ENCODE data around the gene ACSM5. TPM values are rescaled to one million over a fixed set of nuclear protein-coding genes. Genes with fewer than 3 reads are reported as not detected.
"Not testable (repeated sequence)": the region's sequence is repeated elsewhere in the genome, so short reads cannot be mapped to it uniquely, and the experiment has no call there.

The ACSM5 gene
- total and polyA plus RNA-seq, 4 experiments from 2014 or later, result not detected

DNA sequence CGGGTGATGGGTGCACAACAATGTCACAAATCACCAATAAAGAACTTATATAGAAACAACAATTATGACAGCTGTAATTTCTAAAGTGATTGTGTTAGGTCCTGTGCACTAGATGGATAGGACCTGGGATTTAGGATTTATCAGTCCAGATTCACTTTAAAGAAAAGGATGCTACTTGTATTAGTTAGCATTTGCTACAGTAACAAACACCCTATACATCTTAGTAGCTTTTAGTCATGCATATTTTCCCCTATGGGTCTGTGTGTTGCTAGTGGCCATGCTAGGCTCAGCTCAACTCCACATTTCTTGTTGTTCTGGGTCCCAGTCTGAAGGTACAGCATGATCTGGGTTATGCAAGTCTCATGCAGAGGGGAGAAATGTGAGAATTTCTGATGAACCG is 49.9 kb downstream of the ACSM5 start:
- H3K9me3 Mint-ChIP-seq; H3K27me3 ChIP-seq (ENCODE audit: insufficient read depth, low read length); H3K27ac ChIP-seq (ENCODE audit: low read depth, low read length); CTCF ChIA-PET (ENCODE audit: partially characterized antibody); DNase-seq; H3K9me3 ChIP-seq (ENCODE audit: control insufficient read depth in 1 of 2, low read length in 2 of 2); H3K36me3 ChIP-seq (ENCODE audit: insufficient read depth, low read length); H3K4me3 Mint-ChIP-seq; H3K4me1 Mint-ChIP-seq; H3K27ac Mint-ChIP-seq; H3K36me3 Mint-ChIP-seq; POLR2A ChIA-PET (ENCODE audit: partially characterized antibody); H3K27me3 Mint-ChIP-seq; intact Hi-C loops (cut with micrococcal nuclease); H3K4me1 ChIP-seq (ENCODE audit: insufficient read depth, low read length); H3K4me3 ChIP-seq (ENCODE audit: low read length in 2 of 2): not testable (repeated sequence)

DNA sequence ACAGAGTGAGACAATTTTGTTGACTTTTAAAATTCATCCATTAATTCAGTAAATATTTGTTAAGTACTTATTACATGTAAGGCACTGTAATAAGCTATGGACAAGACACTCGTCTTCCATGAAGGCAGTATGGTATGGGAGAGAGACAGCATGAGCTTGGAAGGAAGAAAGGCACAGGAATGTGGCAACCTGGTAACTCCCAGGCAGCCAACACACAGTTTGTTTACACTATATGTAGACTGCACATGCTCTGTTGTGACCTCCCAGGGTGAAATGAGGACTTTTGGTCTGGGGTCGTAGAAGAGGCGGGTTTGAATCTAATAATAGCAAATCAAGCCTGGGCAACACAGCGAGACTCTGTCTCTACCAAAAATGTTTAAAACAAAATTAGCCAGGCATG is 51.0 kb downstream of the ACSM5 start:
- H3K27me3 ChIP-seq (ENCODE audit: insufficient read depth, low read length); H3K4me1 ChIP-seq (ENCODE audit: insufficient read depth, low read length); H3K27ac ChIP-seq (ENCODE audit: low read depth, low read length); H3K9me3 ChIP-seq (ENCODE audit: control insufficient read depth in 1 of 2, low read length in 2 of 2); DNase-seq; POLR2A ChIA-PET (ENCODE audit: partially characterized antibody); H3K36me3 Mint-ChIP-seq; intact Hi-C loops (cut with micrococcal nuclease); H3K4me3 Mint-ChIP-seq; H3K4me3 ChIP-seq (ENCODE audit: low read length in 2 of 2); CTCF ChIA-PET (ENCODE audit: partially characterized antibody); H3K9me3 Mint-ChIP-seq; H3K27me3 Mint-ChIP-seq; H3K4me1 Mint-ChIP-seq; H3K36me3 ChIP-seq (ENCODE audit: insufficient read depth, low read length); H3K27ac Mint-ChIP-seq: not testable (repeated sequence)

DNA sequence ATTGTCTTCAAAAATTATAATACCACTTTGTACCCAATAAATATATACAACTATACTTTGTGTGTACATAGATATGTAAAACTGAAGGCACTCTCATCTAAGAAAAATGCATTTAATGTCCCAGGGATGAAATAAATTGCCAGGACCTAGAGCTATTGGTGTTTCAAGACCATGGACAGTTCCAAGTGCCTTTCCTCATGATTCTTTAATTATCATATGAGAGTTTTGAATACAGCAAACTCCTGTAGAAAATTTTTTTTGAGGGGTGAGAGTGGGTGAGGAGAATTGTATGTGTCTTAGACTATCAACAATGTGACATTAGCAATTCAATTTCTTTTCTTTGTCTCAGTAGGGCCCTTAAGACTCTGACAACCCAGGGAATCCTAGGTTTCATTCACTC is 59.6 kb downstream of the ACSM5 start:
- H3K27me3 Mint-ChIP-seq; CTCF ChIA-PET (ENCODE audit: partially characterized antibody); POLR2A ChIA-PET (ENCODE audit: partially characterized antibody): not testable (repeated sequence)

DNA sequence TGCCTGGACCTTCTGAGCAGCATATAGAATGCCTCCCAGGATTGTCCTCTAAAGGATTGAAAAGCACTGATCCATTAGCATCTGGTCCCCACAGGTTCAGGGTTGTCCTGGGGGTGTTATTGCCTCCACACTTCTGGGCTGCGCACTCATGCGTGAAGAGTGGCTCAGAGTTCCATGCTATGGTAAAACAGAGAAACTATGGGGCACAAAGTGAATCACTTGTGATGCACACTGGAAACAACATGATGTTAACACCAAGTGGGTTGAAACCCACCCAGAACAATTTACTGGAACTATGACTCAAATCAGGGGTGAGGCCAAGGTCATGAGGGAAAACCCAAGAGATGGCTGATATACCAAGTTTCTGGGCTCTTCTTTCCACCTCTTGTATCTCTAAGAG is 60.6 kb downstream of the ACSM5 start:
- H3K27ac ChIP-seq (ENCODE audit: low read depth, low read length); H3K4me3 ChIP-seq (ENCODE audit: low read length in 2 of 2); H3K4me1 ChIP-seq (ENCODE audit: insufficient read depth, low read length); H3K36me3 Mint-ChIP-seq; POLR2A ChIA-PET (ENCODE audit: partially characterized antibody); H3K4me1 Mint-ChIP-seq; H3K36me3 ChIP-seq (ENCODE audit: insufficient read depth, low read length); DNase-seq; H3K27me3 Mint-ChIP-seq; H3K27me3 ChIP-seq (ENCODE audit: insufficient read depth, low read length); CTCF ChIA-PET (ENCODE audit: partially characterized antibody); H3K4me3 Mint-ChIP-seq; H3K9me3 ChIP-seq (ENCODE audit: control insufficient read depth in 1 of 2, low read length in 2 of 2); H3K27ac Mint-ChIP-seq; intact Hi-C loops (cut with micrococcal nuclease): not testable (repeated sequence)
- H3K9me3 Mint-ChIP-seq, result peaks cover 0 to 19% (median 4%) of the 10 kb centered on the region in 8 donors

More for the DNA sequence above, 59.6 kb downstream of the ACSM5 start:
- H3K4me1 ChIP-seq (ENCODE audit: insufficient read depth, low read length); H3K9me3 ChIP-seq (ENCODE audit: control insufficient read depth in 1 of 2, low read length in 2 of 2); DNase-seq; H3K27me3 ChIP-seq (ENCODE audit: insufficient read depth, low read length); H3K4me1 Mint-ChIP-seq; intact Hi-C loops (cut with micrococcal nuclease); H3K36me3 ChIP-seq (ENCODE audit: insufficient read depth, low read length); H3K4me3 ChIP-seq (ENCODE audit: low read length in 2 of 2); H3K4me3 Mint-ChIP-seq; H3K27ac Mint-ChIP-seq; H3K27ac ChIP-seq (ENCODE audit: low read depth, low read length); H3K36me3 Mint-ChIP-seq: not testable (repeated sequence)
- peaks cover 0 to 13% (median 5%) of the 10 kb centered on the region in 8 donors for H3K9me3 Mint-ChIP-seq

DNA sequence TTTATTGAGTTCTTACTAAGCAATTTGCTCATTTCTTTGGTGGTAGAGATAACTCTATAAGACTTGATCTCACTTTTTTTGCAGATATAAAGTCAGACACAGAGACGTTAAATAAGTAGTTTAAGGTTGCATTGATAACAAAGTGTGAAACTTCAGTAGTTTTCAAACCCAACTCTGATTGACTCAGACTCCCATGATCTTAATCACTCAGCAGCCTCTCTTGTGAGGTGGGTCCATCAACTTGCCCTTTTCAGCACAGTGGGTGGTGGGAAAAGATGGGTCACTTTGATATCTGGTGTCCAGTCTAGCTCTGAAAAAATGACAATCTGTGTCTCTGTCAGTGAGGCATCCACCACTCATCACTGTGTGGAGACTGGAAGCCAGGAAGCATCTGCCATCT is 61.4 kb downstream of the ACSM5 start:
- H3K4me3 Mint-ChIP-seq; H3K4me1 Mint-ChIP-seq; H3K9me3 ChIP-seq (ENCODE audit: control insufficient read depth in 1 of 2, low read length in 2 of 2); intact Hi-C loops (cut with micrococcal nuclease); H3K36me3 ChIP-seq (ENCODE audit: insufficient read depth, low read length); H3K4me3 ChIP-seq (ENCODE audit: low read length in 2 of 2); H3K27ac Mint-ChIP-seq; POLR2A ChIA-PET (ENCODE audit: partially characterized antibody); H3K27me3 ChIP-seq (ENCODE audit: insufficient read depth, low read length); DNase-seq; H3K4me1 ChIP-seq (ENCODE audit: insufficient read depth, low read length); H3K27me3 Mint-ChIP-seq; H3K27ac ChIP-seq (ENCODE audit: low read depth, low read length); CTCF ChIA-PET (ENCODE audit: partially characterized antibody); H3K36me3 Mint-ChIP-seq: not testable (repeated sequence)
- H3K9me3 Mint-ChIP-seq, result peaks cover 0 to 19% (median 4%) of the 10 kb centered on the region in 8 donors

DNA sequence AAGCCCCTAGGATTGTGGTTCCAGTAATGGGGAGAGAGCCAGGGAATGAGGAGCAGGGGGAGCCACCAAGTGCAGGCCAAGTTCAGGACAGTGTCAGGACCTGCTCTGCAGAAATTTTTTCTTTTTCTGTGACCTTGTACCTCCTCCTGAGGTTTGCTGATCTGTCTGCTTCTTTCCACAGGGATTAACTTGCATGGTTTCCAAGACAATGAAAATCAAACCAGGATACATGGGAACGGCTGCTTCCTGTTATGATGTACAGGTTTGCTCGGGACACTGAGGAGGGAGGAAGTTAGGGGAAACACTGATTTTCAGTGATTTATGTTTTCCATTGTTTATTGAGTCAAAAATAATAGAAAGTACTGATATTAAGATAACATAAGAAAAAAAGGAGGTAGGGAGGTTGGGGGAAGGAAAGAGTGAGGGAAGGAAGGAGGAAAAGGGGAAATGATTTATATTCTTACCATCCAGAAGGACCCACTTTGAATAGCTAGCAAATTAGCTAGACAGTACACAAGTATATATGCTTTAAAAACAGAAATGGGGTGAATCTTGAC is 67.9 kb downstream of the ACSM5 start:
- H3K4me3 ChIP-seq (ENCODE audit: low read length in 2 of 2); H3K9me3 ChIP-seq (ENCODE audit: control insufficient read depth in 1 of 2, low read length in 2 of 2); POLR2A ChIA-PET (ENCODE audit: partially characterized antibody); H3K27ac ChIP-seq (ENCODE audit: low read depth, low read length); H3K27me3 Mint-ChIP-seq; CTCF ChIA-PET (ENCODE audit: partially characterized antibody); DNase-seq; H3K36me3 ChIP-seq (ENCODE audit: insufficient read depth, low read length); H3K36me3 Mint-ChIP-seq; H3K27ac Mint-ChIP-seq; intact Hi-C loops (cut with micrococcal nuclease); H3K4me3 Mint-ChIP-seq; H3K27me3 ChIP-seq (ENCODE audit: insufficient read depth, low read length); H3K4me1 Mint-ChIP-seq; H3K4me1 ChIP-seq (ENCODE audit: insufficient read depth, low read length): not testable (repeated sequence)
- H3K9me3 Mint-ChIP-seq, result peaks cover 0 to 12% (median 0%) of the 10 kb centered on the region in 8 donors

DNA sequence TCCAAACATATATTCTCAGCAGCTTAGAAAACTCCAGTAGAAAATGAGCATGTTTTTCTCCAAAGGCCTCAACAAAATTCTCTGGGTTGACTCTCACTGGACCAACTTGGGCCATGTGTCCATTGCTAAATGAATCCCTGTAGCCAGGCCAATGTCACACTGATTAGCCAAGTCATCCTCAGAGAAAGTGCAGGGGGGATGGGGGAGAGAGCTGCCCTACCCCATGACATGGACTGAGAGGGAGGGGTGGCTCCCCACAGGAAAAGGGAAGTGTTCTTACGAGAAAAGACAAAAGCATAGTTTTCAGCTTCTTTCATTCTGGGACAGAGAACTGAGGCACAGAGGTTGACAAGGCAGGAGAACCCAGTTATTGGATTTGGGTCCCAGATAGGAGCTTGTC is 74.7 kb downstream of the ACSM5 start:
- H3K27me3 ChIP-seq (ENCODE audit: insufficient read depth, low read length); CTCF ChIA-PET (ENCODE audit: partially characterized antibody); POLR2A ChIA-PET (ENCODE audit: partially characterized antibody); H3K4me1 Mint-ChIP-seq; H3K36me3 Mint-ChIP-seq; H3K27ac ChIP-seq (ENCODE audit: low read depth, low read length); H3K27me3 Mint-ChIP-seq; H3K4me3 ChIP-seq (ENCODE audit: low read length in 2 of 2); intact Hi-C loops (cut with micrococcal nuclease); H3K4me1 ChIP-seq (ENCODE audit: insufficient read depth, low read length); H3K36me3 ChIP-seq (ENCODE audit: insufficient read depth, low read length); H3K9me3 ChIP-seq (ENCODE audit: control insufficient read depth in 1 of 2, low read length in 2 of 2); H3K9me3 Mint-ChIP-seq; H3K27ac Mint-ChIP-seq; H3K4me3 Mint-ChIP-seq; DNase-seq: not testable (repeated sequence)

DNA sequence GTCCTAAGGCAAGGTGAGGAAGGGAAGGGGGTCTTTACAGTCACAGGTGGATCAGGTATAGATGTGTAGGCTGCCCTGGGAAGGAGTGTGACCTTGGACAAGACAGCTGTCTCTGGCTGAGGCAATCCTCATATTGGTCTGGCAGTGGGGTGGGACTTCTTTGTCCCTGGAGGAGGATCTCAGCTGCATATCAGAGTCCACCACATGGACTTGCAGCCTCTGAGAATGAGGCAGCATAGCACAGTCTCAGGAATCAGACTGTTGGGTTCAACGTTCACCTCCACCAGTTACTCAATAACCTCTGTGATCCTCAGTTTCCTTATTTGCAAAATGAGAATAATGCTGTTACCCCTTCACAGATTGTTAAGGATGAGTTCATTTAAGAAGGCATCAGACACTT is 75.4 kb downstream of the ACSM5 start:
- H3K9me3 Mint-ChIP-seq, result peaks cover 0 to 3% (median 0%) of the 10 kb centered on the region in 8 donors
- Histone ChIP-seq H3K9me3 (ENCODE audit: control insufficient read depth in 1 of 2, low read length in 2 of 2) (no peaks in the 10 kb centered on the region), H3K27me3 (ENCODE audit: insufficient read depth, low read length) (no peaks in the 10 kb centered on the region), H3K4me1 (ENCODE audit: insufficient read depth, low read length) (no peaks in the 10 kb centered on the region), H3K36me3 (ENCODE audit: insufficient read depth, low read length) (no peaks in the 10 kb centered on the region), H3K4me3 (ENCODE audit: low read length in 2 of 2) (no peak overlapping the region), H3K27ac (ENCODE audit: low read depth, low read length) (no peak overlapping the region)
- no peak overlapping the region for H3K4me3 Mint-ChIP-seq
- no peak overlapping the region for H3K27ac Mint-ChIP-seq
- ChIA-PET POLR2A (ENCODE audit: partially characterized antibody) (no interaction called here), CTCF (ENCODE audit: partially characterized antibody) (no interaction called here)
- no peaks in the 10 kb centered on the region for H3K36me3 Mint-ChIP-seq
- intact Hi-C loops (cut with micrococcal nuclease), result no loop called here
- peaks cover 1 to 3% of the 10 kb centered on the region in 2 donors for H3K27me3 Mint-ChIP-seq
- no peak for DNase-seq
- no peaks in the 10 kb centered on the region for H3K4me1 Mint-ChIP-seq

Measured in CD4-positive, alpha-beta memory T cell (primary cell).